Measurements from ENCODE around the gene UPP2. TPM values are rescaled to one million over a fixed set of nuclear protein-coding genes. Genes with fewer than 3 reads are reported as not detected.

The UPP2 gene
- total and polyA plus RNA-seq, 2 experiments from 2014 or later = not detected

- DNase-seq (ENCODE audit: low read depth in 1 of 2, low spot score in 1 of 2) = no peak
- TF ChIP-seq, protein P1, sequence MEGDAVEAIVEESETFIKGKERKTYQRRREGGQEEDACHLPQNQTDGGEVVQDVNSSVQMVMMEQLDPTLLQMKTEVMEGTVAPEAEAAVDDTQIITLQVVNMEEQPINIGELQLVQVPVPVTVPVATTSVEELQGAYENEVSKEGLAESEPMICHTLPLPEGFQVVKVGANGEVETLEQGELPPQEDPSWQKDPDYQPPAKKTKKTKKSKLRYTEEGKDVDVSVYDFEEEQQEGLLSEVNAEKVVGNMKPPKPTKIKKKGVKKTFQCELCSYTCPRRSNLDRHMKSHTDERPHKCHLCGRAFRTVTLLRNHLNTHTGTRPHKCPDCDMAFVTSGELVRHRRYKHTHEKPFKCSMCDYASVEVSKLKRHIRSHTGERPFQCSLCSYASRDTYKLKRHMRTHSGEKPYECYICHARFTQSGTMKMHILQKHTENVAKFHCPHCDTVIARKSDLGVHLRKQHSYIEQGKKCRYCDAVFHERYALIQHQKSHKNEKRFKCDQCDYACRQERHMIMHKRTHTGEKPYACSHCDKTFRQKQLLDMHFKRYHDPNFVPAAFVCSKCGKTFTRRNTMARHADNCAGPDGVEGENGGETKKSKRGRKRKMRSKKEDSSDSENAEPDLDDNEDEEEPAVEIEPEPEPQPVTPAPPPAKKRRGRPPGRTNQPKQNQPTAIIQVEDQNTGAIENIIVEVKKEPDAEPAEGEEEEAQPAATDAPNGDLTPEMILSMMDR (IDR thresholded peaks at IDR 0.05; ENCODE audit: low read depth, low read length) = no peak
Observed at GRCh38 chr2:158144914-158145625, 43.4 kb downstream of the UPP2 start.

DNA sequence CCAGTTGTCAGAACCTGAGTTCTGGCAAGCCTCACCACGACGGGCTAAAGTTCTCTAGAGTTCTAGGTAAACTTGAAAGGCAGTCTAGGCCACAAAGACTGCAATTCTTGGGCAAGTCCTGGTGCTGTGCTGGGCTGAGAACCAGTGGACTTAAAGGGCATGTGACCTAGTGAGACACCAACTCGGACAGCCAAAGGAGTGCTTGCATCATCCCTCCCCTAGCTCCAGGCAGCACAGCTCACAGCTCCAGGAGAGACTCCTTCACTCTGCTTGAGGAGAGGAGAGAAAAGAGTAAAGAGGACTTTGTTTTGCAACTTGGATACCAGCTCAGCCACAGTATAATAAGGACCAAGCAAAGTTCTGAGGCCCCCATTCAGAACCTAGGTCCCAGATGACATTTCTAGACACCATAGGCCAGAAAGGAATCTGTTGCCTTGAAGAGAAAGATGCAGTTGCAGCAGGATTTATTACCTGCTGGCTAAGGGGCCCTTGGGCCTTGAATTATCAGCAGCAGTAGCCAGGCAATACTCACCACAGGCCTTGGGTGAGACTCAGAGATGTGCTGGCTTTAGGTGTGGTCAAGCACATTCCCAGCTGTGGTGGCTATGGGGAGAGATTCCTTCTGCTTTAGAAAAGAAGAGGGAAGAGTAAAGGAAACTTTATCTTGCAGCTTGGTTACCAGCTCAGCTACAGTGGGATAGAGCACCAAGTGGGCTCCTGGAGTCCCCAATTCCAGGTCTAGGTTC lies 51.8 kb downstream of the UPP2 start:
- Histone ChIP-seq H3K4me1 (ENCODE audit: low read depth) (no peaks in the 10 kb centered on the region), H3K27me3 (no peaks in the 10 kb centered on the region), H3K9me3 (ENCODE audit: low read depth) (no peaks in the 10 kb centered on the region), H3K36me3 (no peaks in the 10 kb centered on the region), H3K4me3 (no peak overlapping the region), H3K27ac (no peak overlapping the region)
- TF ChIP-seq, protein P1 (IDR thresholded peaks at IDR 0.05; ENCODE audit: low read depth, low read length) = no peak
- no peak for DNase-seq (ENCODE audit: low read depth in 1 of 2, low spot score in 1 of 2)

More at GRCh38 chr2:158144914-158145625, 43.4 kb downstream of the UPP2 start:
- H3K36me3 ChIP-seq = no peaks in the 10 kb centered on the region
- no peaks in the 10 kb centered on the region for H3K4me1 ChIP-seq (ENCODE audit: low read depth)
- no peak overlapping the region for H3K4me3 ChIP-seq
- no peak overlapping the region for H3K27ac ChIP-seq
- H3K9me3 ChIP-seq (ENCODE audit: low read depth) = no peaks in the 10 kb centered on the region
- no peaks in the 10 kb centered on the region for H3K27me3 ChIP-seq

GRCh38 chr2:158154596-158154995 lies 52.9 kb downstream of the UPP2 start:
- no peak for DNase-seq (ENCODE audit: low read depth in 1 of 2, low spot score in 1 of 2)

GRCh38 chr2:158172719-158173118 lies 71.0 kb downstream of the UPP2 start:
- no peaks in the 10 kb centered on the region for H3K27me3 ChIP-seq

More at GRCh38 chr2:158154596-158154995, 52.9 kb downstream of the UPP2 start:
- Histone ChIP-seq H3K4me1 (ENCODE audit: low read depth) (no peaks in the 10 kb centered on the region), H3K4me3 (no peak overlapping the region), H3K36me3 (no peaks in the 10 kb centered on the region), H3K27ac (no peak overlapping the region), H3K27me3 (no peaks in the 10 kb centered on the region), H3K9me3 (ENCODE audit: low read depth) (no peaks in the 10 kb centered on the region)
- TF ChIP-seq, protein P1 (IDR thresholded peaks at IDR 0.05; ENCODE audit: low read depth, low read length) = no peak

DNA sequence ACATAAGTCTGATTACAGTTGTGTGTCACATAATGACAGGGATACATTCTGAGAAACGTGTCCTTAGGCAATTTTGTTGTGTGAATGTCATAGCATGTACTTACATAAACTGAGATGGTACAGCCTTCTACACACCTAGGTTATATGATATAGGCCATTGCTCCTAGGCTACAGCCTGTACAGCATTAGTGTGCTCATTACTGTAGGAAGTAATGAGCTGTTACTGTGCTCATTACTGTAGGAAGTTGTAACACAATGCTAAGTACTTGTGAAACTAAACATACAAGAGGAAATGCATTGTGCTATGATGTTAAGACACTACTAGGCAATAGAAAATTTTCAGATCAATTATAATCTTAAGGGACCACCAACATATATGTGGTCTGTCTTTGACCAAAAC lies 72.8 kb downstream of the UPP2 start:
- H3K36me3 ChIP-seq = no peaks in the 10 kb centered on the region
- TF ChIP-seq, protein P1 (IDR thresholded peaks at IDR 0.05; ENCODE audit: low read depth, low read length) = no peak
- no peaks in the 10 kb centered on the region for H3K9me3 ChIP-seq (ENCODE audit: low read depth)

More at GRCh38 chr2:158172719-158173118, 71.0 kb downstream of the UPP2 start:
- no peak for DNase-seq (ENCODE audit: low read depth in 1 of 2, low spot score in 1 of 2)
- H3K27ac ChIP-seq = no peak overlapping the region
- no peak overlapping the region for H3K4me3 ChIP-seq
- TF ChIP-seq, protein P1 (IDR thresholded peaks at IDR 0.05; ENCODE audit: low read depth, low read length) = no peak
- H3K36me3 ChIP-seq = no peaks in the 10 kb centered on the region
- no peaks in the 10 kb centered on the region for H3K9me3 ChIP-seq (ENCODE audit: low read depth)
- no peaks in the 10 kb centered on the region for H3K4me1 ChIP-seq (ENCODE audit: low read depth)

More for the DNA sequence above, 72.8 kb downstream of the UPP2 start:
- H3K27me3 ChIP-seq = no peaks in the 10 kb centered on the region
- H3K4me1 ChIP-seq (ENCODE audit: low read depth) = no peaks in the 10 kb centered on the region
- no peak for DNase-seq (ENCODE audit: low read depth in 1 of 2, low spot score in 1 of 2)
- no peak overlapping the region for H3K4me3 ChIP-seq
- no peak overlapping the region for H3K27ac ChIP-seq

All from cardiac muscle cell (in vitro differentiated cells and primary cell).